OCI-LY7 (cell line): ENCODE results near the gene IGSF10.

Experiments
- EZH2phosphoT487 ChIP-seq: fragments of 200-600 bp; sonication (generic); IDR thresholded peaks from 2 replicates; pipeline ENCODE4 v1.6.1; 2018; ENCODE audit warnings: low read depth, borderline replicate concordance, mild to moderate bottlenecking, mixed run types, antibody characterized with exemption, low read length, moderate library complexity, mixed read lengths
- TF ChIP-seq, protein P1 (sequence below): fragments of 200-600 bp; sonication (generic); conservative IDR thresholded peaks from 2 replicates; pipeline ENCODE4 v1.5.1; 2014; ENCODE audit warnings: mild to moderate bottlenecking, antibody characterized with exemption, low read length, moderate library complexity, mixed read lengths

DNA sequence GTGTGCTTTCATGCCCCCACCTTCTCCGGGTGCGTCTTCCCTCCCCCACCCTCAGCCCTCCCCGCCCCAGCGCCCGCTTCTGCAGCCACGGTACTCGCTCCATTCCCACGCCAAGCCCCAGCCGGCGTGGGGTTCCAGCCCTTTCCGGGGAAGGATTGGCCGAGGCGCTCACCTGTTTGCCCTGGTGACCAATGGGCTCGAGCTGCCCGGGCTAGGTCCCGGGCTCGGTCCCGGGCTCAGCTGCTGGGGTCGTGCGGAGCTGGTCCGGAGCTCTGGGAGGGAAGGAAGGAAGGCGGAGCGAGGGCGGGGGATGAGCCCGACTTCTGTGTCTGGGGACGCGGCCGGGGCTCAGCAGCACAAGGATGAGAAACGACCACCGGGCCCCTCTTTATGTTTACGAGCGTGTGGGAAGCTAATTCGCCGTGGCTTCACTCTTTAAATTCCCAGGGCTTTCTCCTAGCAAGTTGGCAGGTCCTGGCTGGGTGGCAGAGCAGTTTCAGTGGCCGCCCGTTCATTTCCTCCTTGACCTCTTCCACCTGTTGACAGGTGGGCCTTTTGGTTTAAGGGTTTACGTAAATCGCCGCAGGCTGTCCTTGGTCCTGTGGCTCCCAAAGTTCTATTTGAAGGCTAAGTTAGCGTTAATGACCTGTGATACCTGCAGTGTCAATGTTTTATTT lies at the start of gene IGSF10:
- TF ChIP-seq, protein P1, sequence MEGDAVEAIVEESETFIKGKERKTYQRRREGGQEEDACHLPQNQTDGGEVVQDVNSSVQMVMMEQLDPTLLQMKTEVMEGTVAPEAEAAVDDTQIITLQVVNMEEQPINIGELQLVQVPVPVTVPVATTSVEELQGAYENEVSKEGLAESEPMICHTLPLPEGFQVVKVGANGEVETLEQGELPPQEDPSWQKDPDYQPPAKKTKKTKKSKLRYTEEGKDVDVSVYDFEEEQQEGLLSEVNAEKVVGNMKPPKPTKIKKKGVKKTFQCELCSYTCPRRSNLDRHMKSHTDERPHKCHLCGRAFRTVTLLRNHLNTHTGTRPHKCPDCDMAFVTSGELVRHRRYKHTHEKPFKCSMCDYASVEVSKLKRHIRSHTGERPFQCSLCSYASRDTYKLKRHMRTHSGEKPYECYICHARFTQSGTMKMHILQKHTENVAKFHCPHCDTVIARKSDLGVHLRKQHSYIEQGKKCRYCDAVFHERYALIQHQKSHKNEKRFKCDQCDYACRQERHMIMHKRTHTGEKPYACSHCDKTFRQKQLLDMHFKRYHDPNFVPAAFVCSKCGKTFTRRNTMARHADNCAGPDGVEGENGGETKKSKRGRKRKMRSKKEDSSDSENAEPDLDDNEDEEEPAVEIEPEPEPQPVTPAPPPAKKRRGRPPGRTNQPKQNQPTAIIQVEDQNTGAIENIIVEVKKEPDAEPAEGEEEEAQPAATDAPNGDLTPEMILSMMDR: no peak
- TF ChIP-seq EZH2phosphoT487: no peak
